HG02798 (cell line): Measurements from ENCODE around the gene COQ8A.
A peak's percentile ranks its signal among the peaks of the same experiment; 100 is the strongest.
"Not testable (repeated sequence)": the region's sequence is repeated elsewhere in the genome, so short reads cannot be mapped to it uniquely, and the experiment has no call there.

ENCODE experiments used
- ATAC-seq: cut with Tn5 transposase; IDR thresholded peaks from one replicate; pipeline ENCODE4 v1.9.1; 2021; ENCODE audit warnings: mild to moderate bottlenecking; ENCODE audit not compliant: unreplicated experiment, poor library complexity

Gene COQ8A

DNA sequence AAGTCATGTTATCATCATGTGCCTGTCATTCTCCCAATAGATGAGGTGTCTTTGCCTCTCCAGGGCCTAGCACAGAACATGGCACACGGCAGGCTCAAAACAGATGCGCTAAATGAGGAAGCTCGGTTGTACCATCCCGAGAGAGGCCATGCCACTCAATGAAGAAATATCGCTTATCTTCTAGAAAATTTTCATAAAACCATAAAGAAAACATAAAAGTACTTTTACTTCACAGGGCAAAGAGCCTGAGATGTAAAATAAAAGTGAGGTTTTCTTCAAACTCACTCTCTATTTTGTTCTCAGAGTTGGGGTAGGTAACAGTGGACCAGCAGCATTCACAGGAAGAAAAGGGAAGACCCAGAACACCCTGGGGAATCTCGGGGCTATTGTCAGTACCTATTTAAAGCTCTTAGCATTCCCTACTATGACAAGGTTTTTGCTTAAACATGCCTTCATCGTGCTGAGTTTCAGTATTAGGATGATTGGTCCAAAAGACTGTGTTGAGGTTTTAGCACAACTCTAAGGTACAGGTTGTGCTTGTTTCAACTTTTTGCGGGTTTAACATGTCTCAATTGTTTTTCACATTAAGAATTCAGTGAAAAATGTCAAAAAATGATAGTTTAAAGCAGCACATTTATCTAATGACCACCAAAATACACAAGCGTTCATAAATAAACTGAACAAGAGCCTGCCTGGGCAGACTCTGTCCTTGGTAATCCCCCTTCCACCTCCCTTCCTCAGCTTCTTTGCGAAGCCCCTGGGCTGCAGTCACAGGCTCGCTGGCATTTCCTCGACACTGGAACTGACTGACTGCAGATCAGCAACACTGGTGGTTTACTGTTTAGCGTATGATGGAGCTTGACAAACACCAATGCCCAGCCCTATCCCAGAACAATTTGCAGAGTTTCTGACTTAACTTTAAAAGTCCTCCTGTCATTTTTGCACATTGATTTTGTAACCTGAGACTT lies 55.6 kb downstream of the COQ8A start:
- ATAC-seq: peak; percentile 93

DNA sequence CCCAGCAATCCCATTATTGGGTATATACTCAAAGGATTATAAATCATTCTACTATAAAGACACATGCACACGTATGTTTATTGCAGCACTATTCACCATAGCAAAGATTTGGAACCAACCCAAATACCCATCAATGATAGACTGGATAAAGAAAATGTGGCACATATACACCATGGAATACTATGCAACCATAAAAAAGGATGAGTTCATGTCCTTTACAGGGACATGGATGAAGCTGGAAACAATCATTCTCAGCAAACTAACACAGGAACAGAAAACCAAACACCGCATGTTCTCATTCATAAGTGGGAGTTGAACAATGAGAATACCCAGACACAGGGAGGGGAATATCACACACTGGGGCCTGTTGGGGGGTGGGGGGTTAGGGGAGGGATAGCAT lies 59.5 kb downstream of the COQ8A start:
- ATAC-seq: not testable (repeated sequence)

GRCh38 chr1:227002531-227003049 lies 62.5 kb downstream of the COQ8A start:
- ATAC-seq: no peak

GRCh38 chr1:227003165-227003564 lies 63.1 kb downstream of the COQ8A start:
- ATAC-seq: no peak

DNA sequence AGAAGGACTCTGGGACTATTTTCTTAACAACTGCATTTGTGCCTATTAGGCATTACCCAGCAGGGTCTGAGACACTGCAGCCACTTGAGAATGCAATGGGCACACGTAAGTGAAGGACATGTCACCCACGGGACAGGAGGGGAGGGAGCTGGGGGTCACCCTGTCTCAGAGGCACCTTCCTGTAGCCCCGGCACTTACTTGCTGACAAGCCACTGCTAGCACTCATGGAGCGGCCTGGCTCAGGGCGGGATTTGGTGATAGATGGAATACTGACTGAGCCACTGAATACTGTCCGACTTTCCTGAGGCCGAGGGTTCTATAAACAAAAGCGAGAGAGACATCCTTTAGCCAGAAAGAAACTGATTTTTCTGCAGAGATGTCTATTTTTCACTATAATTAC lies 64.7 kb downstream of the COQ8A start:
- no peak for ATAC-seq

- ATAC-seq: peak; percentile 87
These were observed 66.2 kb downstream of the COQ8A start for GRCh38 chr1:227006226-227006796.

GRCh38 chr1:227009937-227010336 lies 69.8 kb downstream of the COQ8A start:
- ATAC-seq: no peak

- no peak for ATAC-seq
These were observed 70.6 kb downstream of the COQ8A start for GRCh38 chr1:227010645-227011044.

DNA sequence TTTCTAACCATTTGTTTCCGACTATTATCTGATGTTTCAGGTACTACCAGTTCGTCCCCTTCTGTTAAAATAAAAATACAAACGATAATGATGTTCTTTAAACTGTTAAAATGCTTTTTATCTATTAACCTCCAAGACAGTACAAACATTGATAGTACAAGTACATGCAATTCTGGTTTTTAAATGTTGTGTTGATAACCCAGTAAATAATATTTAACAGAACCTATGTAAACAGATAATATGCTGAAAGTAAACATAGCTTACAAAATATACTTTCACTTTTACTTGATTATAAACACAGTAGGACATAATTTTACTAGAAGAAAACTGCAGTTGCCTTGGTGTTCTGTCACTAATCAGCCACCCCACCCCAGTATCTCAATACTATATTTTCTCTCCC lies 76.9 kb downstream of the COQ8A start:
- no peak for ATAC-seq

DNA sequence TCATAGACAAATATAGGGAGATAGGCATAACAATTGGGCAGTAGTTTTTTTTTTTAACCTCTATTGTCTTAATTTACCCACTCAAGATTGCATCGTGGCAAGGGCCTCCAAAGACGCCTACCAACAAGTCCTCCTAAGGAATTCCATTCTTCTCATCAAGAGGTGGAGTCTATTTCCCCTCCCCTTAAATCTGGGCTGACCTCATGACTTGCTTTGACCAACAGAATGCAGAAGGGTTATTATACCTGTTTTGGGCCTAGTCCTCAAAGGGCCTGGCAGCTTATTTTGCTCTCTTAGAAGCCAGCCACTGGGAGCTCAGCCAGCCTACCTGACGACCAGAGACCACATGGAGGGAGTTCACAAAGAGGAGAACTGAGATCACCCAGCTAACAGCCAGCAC lies 92.3 kb downstream of the COQ8A start:
- ATAC-seq: no peak

GRCh38 chr1:227033880-227034279 lies 93.8 kb downstream of the COQ8A start:
- no peak for ATAC-seq

DNA sequence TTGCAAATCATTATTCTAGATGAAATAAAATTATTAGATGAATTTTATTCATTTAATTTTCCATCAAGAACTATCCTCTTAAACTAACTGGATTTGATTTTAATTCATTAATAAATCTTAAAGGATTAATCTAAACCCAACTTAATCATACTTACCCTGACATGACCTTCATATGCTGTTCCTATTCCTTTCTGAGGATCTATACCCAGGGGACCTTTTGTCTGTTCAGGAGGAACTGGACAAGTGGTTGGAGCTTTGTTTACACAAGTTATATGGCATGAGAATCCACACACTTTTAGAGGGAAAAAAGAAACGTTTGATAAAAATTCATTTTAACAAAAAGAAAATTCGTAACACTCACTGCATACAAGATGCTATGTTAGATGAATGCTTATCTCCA lies 95.2 kb downstream of the COQ8A start:
- ATAC-seq: no peak

DNA sequence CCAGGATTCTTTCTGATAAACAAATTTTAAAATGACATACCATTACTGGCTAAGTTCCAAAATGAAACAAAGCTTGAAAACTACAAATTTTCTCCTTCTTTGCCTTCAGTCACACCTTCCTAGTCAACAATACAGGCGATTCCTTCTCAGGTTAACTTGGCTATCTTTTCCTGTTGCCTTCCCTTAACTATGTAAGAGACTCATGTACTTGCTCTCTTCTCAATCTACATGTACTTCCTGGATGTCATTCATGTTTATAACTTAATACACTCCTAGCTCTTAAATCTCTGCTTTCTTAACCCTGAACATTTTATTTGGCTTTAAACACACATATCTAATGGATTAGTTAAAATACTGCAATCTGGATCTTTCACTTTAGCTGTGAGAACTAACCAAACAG lies 97.0 kb downstream of the COQ8A start:
- ATAC-seq: no peak
